LNCaP clone FGC (cell line): ENCODE measurements around the gene BTG1.
"Not testable (repeated sequence)": the region's sequence is repeated elsewhere in the genome, so short reads cannot be mapped to it uniquely, and the experiment has no call there.

ENCODE experiments used
- DNase-seq: peaks from one replicate; pipeline ENCODE4 v3.0.0-alpha.2; 2011; ENCODE audit warnings: low read depth
- H3K4me3 ChIP-seq: 2 replicates; pipeline ENCODE4 v1.5.1; 2011; ENCODE audit warnings: mild to moderate bottlenecking, low read depth, low read length, control low read depth
- TF ChIP-seq, protein P1 (sequence below): IDR thresholded peaks from 2 replicates; pipeline ENCODE4 v1.5.1; 2012; ENCODE audit warnings: mild to moderate bottlenecking; ENCODE audit not compliant: control insufficient read depth, insufficient read depth; ENCODE audit errors: extremely low read depth

The BTG1 gene

DNA sequence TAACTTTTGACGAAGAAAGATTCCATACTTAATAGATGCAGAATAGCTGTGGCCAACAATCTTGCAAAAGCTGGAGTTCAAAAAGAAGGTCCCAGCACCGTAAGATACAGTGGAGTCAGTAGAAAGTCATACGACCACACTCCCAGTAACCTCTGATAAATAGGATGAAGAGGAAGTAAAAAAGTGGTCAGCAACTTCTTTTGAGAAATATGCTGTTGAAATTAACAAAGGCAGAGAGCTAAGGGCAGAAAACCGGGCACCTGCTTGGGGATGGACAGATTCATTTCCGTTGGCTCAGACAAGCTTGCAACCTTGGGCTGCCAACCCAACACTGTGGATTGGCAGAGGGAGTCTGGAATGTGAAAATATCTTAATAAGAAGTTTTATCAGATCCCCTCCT is 40.0 kb downstream of the BTG1 start:
- DNase-seq: no peak
- no peak overlapping the region for H3K4me3 ChIP-seq
- TF ChIP-seq, protein P1, sequence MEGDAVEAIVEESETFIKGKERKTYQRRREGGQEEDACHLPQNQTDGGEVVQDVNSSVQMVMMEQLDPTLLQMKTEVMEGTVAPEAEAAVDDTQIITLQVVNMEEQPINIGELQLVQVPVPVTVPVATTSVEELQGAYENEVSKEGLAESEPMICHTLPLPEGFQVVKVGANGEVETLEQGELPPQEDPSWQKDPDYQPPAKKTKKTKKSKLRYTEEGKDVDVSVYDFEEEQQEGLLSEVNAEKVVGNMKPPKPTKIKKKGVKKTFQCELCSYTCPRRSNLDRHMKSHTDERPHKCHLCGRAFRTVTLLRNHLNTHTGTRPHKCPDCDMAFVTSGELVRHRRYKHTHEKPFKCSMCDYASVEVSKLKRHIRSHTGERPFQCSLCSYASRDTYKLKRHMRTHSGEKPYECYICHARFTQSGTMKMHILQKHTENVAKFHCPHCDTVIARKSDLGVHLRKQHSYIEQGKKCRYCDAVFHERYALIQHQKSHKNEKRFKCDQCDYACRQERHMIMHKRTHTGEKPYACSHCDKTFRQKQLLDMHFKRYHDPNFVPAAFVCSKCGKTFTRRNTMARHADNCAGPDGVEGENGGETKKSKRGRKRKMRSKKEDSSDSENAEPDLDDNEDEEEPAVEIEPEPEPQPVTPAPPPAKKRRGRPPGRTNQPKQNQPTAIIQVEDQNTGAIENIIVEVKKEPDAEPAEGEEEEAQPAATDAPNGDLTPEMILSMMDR: no peak

DNA sequence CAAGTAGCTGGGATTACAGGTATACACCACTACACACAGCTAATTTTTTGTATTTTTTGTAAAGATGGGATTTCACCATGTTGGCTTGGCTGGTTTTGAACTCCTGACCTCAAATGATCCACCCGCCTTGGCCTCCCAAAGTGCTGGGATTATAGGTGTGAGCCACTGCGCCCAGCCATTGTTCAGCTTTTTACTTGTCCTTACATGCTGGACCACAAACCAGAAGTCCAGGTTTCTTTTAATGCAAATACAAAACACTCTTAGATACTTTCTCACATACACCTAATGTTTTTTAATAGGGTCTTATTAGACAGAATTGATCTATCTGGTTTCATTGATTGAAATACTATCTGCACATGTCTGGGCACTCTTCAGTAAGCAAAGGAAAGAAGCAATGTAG is 40.5 kb downstream of the BTG1 start:
- TF ChIP-seq, protein P1: no peak

DNA sequence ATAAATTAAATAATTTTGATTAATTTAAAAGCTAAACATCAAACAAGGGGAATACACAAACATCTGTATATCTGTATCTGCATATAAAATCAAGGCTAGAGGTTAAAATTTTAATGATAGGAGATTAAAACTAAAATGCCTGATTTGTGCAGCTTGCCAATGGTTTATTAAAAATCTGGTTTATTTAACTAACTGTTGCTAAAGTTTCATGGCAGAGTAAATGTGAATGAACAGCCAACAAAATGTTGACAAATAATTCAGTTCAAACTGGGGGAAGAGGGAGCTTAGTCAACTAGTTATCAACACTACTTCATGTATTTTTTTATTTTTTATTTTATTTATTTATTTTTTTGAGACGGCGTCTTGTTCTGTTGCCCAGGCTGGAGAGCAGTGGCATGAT is 43.0 kb downstream of the BTG1 start:
- TF ChIP-seq, protein P1: no peak
- no peak overlapping the region for H3K4me3 ChIP-seq
- no peak for DNase-seq

More for the DNA sequence above, 40.5 kb downstream of the BTG1 start:
- no peak overlapping the region for H3K4me3 ChIP-seq
- no peak for DNase-seq

DNA sequence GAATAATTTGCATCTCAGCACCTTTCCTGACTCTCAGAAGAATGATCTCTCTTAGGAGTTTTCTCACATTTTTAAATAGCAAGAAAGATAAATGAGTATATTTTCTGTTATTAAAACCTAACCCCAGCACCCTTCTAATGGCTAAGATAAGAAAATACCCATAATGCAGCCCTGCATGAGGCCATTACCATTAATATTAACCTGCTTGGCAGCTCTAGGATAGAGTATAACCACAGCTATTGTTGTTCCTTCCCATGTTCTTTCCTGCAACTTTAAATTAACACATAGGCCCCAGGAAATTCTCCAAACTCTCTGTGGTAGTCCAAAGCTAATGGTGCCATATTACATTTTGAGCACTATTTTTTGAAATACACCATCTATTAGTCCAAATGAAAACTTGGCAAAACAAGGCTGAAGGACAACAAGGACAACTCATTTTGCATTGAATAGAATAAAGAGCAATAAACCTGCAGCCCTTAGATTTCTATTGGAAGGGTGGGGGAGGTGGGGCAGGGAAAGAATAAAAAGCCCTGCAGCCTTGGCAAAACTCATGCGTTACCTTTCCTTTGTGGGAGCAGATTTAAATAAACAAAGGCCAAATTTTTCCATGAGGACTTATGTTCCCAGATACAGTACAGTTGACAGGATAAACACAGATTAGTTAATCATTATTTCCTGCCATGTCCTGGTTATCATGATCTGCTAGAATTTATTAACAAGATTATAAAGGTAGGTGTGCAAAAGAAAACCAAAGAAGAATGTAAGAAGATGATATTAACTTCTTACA is 46.9 kb downstream of the BTG1 start:
- TF ChIP-seq, protein P1: no peak
- H3K4me3 ChIP-seq: no peak overlapping the region
- DNase-seq: no peak

DNA sequence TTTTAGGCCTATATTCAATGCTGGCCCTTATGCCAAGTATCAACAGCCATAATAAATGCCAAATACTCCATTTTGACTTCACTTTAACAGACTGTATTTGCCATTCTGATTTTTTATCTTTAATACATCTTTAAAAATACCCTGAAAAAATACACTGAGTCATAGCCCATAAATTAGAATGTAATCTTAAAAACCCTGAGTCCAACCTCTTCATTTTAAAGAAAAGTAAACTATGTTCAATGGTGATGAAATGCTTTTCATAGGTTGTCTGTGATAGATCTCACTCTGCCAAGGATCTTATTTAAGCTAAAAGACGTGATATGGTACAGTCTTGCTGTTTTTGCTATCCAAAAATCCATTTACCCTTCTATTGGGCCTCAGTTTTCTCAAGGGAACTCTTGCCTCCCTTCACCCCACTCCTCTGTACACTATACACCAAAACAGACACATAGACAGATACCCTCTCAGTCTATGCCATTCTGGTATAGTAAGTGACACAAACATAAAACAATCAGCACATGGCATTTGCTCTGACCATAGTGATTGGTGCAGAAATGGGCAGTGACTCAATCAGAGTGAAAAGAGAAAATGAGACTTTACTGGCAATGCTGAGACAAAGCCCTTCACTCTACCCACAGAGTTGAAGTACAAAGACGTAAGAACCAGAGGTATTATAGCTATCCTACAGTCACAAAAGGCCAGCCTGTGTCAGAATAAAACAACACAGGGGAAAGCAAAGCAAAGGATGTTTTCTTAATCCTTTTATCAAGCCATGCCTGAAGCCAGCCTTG is 49.1 kb downstream of the BTG1 start:
- H3K4me3 ChIP-seq: no peak overlapping the region
- TF ChIP-seq, protein P1: no peak
- no peak for DNase-seq

DNA sequence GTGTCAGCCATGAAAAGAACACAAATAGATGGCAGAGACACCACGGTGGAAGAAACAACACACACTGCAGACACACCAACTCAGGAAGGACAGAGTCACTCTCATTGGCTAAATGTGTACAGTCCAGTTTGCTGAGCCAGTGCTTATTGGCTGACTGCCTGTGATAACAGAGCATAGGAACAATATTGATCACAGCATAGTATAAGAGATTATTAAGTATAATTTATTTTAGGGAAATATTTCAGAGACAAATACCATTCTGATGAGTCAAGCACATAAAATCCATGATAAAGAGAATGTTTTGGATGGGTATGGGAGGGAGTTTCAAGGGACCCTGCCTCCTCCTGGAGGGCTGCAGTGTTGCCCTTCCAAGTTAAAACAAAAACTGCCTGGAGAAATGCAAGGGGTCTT is 50.9 kb downstream of the BTG1 start:
- TF ChIP-seq, protein P1: no peak
- no peak overlapping the region for H3K4me3 ChIP-seq
- peak; percentile 7 for DNase-seq

DNA sequence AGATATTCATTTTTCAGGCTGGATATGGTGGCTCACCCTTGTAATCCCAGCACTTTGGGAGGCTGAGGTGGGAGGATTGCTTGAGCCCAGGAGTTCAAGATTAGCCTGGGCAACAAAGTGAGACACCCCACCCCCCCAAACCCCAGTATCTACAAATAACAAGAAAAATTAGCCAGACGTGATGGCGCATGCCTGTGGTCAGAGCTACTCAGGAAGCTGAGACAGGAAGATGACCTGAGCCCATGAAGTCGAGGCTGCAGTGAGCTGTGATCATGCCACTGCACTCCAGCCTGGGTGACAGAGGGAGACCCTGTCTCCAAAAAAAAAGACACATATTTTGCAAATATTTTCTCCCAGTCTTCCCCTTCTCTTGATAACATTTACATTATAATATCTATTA is 51.3 kb downstream of the BTG1 start:
- DNase-seq, H3K4me3 ChIP-seq: not testable (repeated sequence)
